Measurements from ENCODE around the gene ZNF345.

Gene ZNF345

DNA sequence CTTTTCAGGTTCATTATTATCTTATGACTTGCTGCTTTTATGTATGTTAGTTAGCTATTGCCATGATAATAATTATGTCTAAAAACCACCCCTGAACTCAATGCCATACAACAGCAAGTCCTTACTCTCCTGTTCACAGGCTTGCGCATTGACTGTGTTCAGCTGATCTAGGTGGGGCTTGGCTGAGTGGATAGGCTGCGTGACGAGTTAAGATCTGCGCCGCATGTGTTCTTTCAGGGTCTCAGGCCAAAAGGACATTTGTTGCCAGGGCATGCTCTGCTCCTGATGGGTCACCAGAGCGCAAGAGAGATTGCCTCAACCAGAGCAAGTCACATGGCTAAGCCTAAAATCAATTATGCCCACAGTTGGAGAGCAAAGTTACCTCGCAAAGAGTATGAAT lies 66.3 kb downstream of the ZNF345 start:
- no peak for DNase-seq (ENCODE audit: low read depth in 2 of 2)

DNA sequence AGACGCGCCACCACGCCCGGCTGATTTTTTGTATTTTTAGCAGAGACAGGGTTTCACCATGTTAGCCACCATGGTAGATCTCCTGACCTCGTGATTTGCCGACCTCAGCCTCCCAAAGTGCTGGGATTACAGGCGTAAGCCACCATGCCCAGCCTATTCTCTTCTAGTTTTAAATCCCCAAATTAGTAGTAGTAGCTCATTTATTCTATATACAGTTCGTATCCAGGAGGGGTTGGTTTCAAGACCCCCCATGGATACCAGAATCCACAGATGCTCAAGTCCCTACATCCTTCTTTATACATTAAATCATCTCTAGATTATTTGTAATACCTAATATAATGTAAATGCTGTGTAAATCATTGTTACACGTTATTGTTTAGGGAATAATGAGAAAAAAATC lies 67.4 kb downstream of the ZNF345 start:
- no peak for DNase-seq (ENCODE audit: low read depth in 2 of 2)

Measured in fibroblast of skin of left biceps (primary cell).